HepG2 (cell line): Measurements from ENCODE around the gene KATNB1. TPM values are rescaled to one million over a fixed set of nuclear protein-coding genes. Genes with fewer than 3 reads are reported as not detected.

Source experiments
- ATAC-seq: fragments of 200-7000 bp; cut with Tn5 transposase; 3 replicates; pipeline ENCODE4 v1.9.1; 2020; ENCODE audit warnings: mild to moderate bottlenecking, moderate library complexity
- BruUV-seq: library from RNA; stranded (reverse); fragments of 400-500 nt; replicated peaks from 2 replicates; lab custom pipeline; 2021; lab: Mats Ljungman, UMichigan
- CTCF ChIA-PET: fragments of 300-600 bp; formaldehyde crosslinking; extraction: SDS; loops from one replicate; lab custom pipeline; 2021; ENCODE audit warnings: low total read pairs, inconsistent platforms, low intra/inter-chr PET ratio; lab: Yijun Ruan, JAX
- POLR2A ChIA-PET: fragments of 350-600 bp; sonication (Branson Sonifier 250); formaldehyde crosslinking; loops from one replicate; lab custom pipeline; 2020; ENCODE audit warnings: antibody characterized with exemption, inconsistent platforms; lab: Yijun Ruan, JAX
- DNase-seq: peaks from one replicate; pipeline ENCODE4 v3.0.0-alpha.2; 2015; ENCODE audit warnings: low spot score
- FAIRE-seq: peaks from 3 replicates; lab custom pipeline; 2011; peaks lifted over from hg19 to GRCh38; lab: Jason Lieb, UNC
- H2AFZ ChIP-seq: one replicate; pipeline ENCODE4 v1.6.1; 2011; ENCODE audit warnings: low read length, inconsistent platforms
- H3K27ac ChIP-seq: fragments of 300-600 bp; 3 replicates; pipeline ENCODE4 v1.8.0; 2011; ENCODE audit warnings: mixed run types, mild to moderate bottlenecking, mixed read lengths, low read length, inconsistent platforms; ENCODE audit not compliant: insufficient read depth; ENCODE audit errors: extremely low read length
- H3K27me3 ChIP-seq, 2 experiments: fragments of 200-600 bp in 1 of 2; 2 replicates in 1 of 2; 3 replicates in 1 of 2; pipeline versions ENCODE4 v1.6.0 to v1.8.0; 2011; ENCODE audit warnings: low read length in 2 of 2, mild to moderate bottlenecking in 2 of 2, moderate library complexity in 2 of 2, inconsistent platforms in 1 of 2; ENCODE audit not compliant: insufficient read depth in 2 of 2, control insufficient read depth in 1 of 2
- H3K36me3 ChIP-seq, 2 experiments: fragments of 200-600 bp in 1 of 2; replicated peaks in 1 of 2; 2 replicates in 1 of 2; 3 replicates in 1 of 2; pipeline versions ENCODE4 v1.5.1 to v1.8.0; 2011; ENCODE audit warnings: low read length in 2 of 2, inconsistent platforms in 1 of 2; ENCODE audit not compliant: insufficient read depth in 2 of 2, control insufficient read depth in 1 of 2
- H3K4me1 ChIP-seq: 2 replicates; pipeline ENCODE4 v1.5.1; 2012; ENCODE audit warnings: low read length, inconsistent platforms; ENCODE audit not compliant: insufficient read depth
- H3K4me2 ChIP-seq: 2 replicates; pipeline ENCODE4 v1.6.0; 2011; ENCODE audit warnings: low read depth, low read length, inconsistent platforms
- H3K4me3 ChIP-seq, 3 experiments: fragments of 200-600 bp in 1 of 3; sonication (generic), shearing (Covaris generic) in 1 of 3; replicated peaks in 1 of 3; 2 replicates each; pipeline ENCODE4 v1.5.1; 2011 to 2016; ENCODE audit warnings: low read length in 3 of 3, inconsistent platforms in 2 of 3, low read depth in 2 of 3, mild to moderate bottlenecking in 2 of 3, control low read depth in 1 of 3, mixed read lengths in 1 of 3; ENCODE audit not compliant: insufficient read depth in 1 of 3
- H3K79me2 ChIP-seq: one replicate; pipeline ENCODE4 v1.6.1; 2011; ENCODE audit warnings: low read length, inconsistent platforms; ENCODE audit not compliant: insufficient read depth
- H3K9ac ChIP-seq: 2 replicates; pipeline ENCODE4 v1.6.0; 2011; ENCODE audit warnings: mild to moderate bottlenecking, low read depth, low read length, inconsistent platforms; ENCODE audit not compliant: insufficient read depth
- H3K9me3 ChIP-seq: 2 replicates; pipeline ENCODE4 v1.5.1; 2012; ENCODE audit warnings: mild to moderate bottlenecking, low read length
- H4K20me1 ChIP-seq: 2 replicates; pipeline ENCODE4 v1.6.0; 2011; ENCODE audit warnings: inconsistent platforms, mild to moderate bottlenecking, low read length, moderate library complexity; ENCODE audit not compliant: insufficient read depth
- MAFG ChIP-seq: sonication (generic); formaldehyde crosslinking; IDR thresholded peaks from 2 replicates; pipeline ENCODE4 v1.5.1; 2020; ENCODE audit warnings: mild to moderate bottlenecking, missing genetic modification reagents
- ZNF501 ChIP-seq: sonication (generic); formaldehyde crosslinking; IDR thresholded peaks from 2 replicates; pipeline ENCODE4 v1.5.1; 2020; ENCODE audit warnings: mild to moderate bottlenecking, moderate library complexity, missing genetic modification reagents
- WGBS: methylation state at CpG from one replicate; pipeline ENCODE4 v1.1.6; 2017; ENCODE audit warnings: low lambda C conversion rate; 5-methylcytosine and 5-hydroxymethylcytosine counted together
- in situ Hi-C: cut with HindIII; loops from 2 replicates; pipeline ENCODE4 v1.10.0; 2017; ENCODE audit warnings: low pct_unique_long_range_greater_than_20kb; ENCODE audit not compliant: extremely low pct_ligation_motif_present
- intact Hi-C: fragments of 100-400 bp; cut with micrococcal nuclease; formaldehyde crosslinking; loops from one replicate; pipeline ENCODE4 v1.10.0; 2022; ENCODE audit not compliant: unreplicated experiment
- polyA plus RNA-seq, 8 experiments: library from polyadenylated mRNA; depleted of rRNA in 3 of 8; stranded (reverse) in 7 of 8; unstranded in 1 of 8; fragments of >200 nt; fragmentation: Illumina TruSeq in 4 of 8; extraction: Trizol in 4 of 8; gene quantifications; 2 replicates each; pipeline versions ENCODE4 v1.2.1 to v1.2.3, GENCODE V29; 2011 to 2016; ENCODE audit warnings: low read depth in 4 of 8, missing spikeins in 1 of 8, mixed read lengths in 1 of 8; ENCODE audit not compliant: insufficient read depth in 1 of 8
- total RNA-seq, 5 experiments: library from RNA; depleted of rRNA; stranded (reverse); fragments of >200 nt; fragmentation: Illumina TruSeq; extraction: Trizol; gene quantifications; 2 replicates each; pipeline ENCODE4 v1.2.3, GENCODE V29; 2016; ENCODE audit warnings: low read depth in 1 of 5
- TF ChIP-seq, protein P1 (sequence below): sonication (generic); formaldehyde crosslinking; IDR thresholded peaks from 2 replicates; pipeline ENCODE4 v1.4.0; 2020; ENCODE audit warnings: mild to moderate bottlenecking, missing genetic modification reagents, borderline replicate concordance
- TF ChIP-seq, protein P2 (sequence below): IDR thresholded peaks from 2 replicates; pipeline ENCODE4 v1.6.1; 2012; ENCODE audit warnings: inconsistent platforms

Gene KATNB1
- total and polyA plus RNA-seq, 2 of the 13 experiments (the other 11 are each of a cell fraction or from before 2014, with no cell fraction given) = 31.5 to 43.5 TPM

DNA sequence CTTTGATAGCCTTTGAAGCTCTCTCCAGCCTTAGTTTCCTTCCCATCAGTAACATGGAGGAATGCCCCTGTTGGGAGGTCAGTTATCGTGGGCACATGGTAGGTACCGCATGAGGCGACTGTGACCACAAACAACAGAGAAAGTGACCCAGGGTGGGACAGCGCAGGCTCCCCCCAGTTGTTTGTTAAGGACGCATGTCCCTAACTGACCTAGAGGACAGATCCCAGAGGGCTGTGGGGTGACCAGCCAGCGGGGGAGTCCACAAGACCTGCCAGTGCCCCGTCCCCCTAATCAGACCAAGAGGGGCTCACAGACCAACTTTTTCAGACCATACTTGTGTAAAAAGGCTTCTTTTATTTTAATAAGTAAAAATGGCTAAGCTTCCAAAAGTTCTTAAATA is 22.3 kb downstream of the KATNB1 start:
- no peaks in the 10 kb centered on the region for H3K79me2 ChIP-seq
- no TSS peak for BruUV-seq
- CTCF ChIA-PET = interaction anchor here (1.3 to 1.9 kb wide), 4 partner anchors 24 to 108 kb away, joined by 6 to 17 read pairs (median 8); partner anchors contain the start of gene KIFC3
- no peak overlapping the region for H3K4me2 ChIP-seq
- FAIRE-seq (no peak), ATAC-seq (no peak), DNase-seq (no peak)
- TF ChIP-seq, protein P1, sequence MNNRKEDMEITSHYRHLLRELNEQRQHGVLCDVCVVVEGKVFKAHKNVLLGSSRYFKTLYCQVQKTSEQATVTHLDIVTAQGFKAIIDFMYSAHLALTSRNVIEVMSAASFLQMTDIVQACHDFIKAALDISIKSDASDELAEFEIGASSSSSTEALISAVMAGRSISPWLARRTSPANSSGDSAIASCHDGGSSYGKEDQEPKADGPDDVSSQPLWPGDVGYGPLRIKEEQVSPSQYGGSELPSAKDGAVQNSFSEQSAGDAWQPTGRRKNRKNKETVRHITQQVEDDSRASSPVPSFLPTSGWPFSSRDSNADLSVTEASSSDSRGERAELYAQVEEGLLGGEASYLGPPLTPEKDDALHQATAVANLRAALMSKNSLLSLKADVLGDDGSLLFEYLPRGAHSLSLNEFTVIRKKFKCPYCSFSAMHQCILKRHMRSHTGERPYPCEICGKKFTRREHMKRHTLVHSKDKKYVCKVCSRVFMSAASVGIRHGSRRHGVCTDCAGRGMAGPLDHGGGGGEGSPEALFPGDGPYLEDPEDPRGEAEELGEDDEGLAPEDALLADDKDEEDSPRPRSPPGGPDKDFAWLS (CRISPR knock-in tag) = 0 out of 2 replicates have a peak, but pooled peaks have one; percentile 0
- TF ChIP-seq MAFG (CRISPR knock-in tag) = no peak
- TF ChIP-seq, protein P2, sequence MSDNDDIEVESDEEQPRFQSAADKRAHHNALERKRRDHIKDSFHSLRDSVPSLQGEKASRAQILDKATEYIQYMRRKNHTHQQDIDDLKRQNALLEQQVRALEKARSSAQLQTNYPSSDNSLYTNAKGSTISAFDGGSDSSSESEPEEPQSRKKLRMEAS = 0 out of 2 replicates have a peak, but pooled peaks have one; percentile 8
- TF ChIP-seq ZNF501 (CRISPR knock-in tag) = no peak
- in situ Hi-C loops (loop anchor here (5.0 kb wide), 2 partner anchors 104 to 244 kb away; partner anchors contain the start of genes USB1 and ZNF319), intact Hi-C loops (loop anchor here (1.0 kb wide), 3 partner anchors 24 to 243 kb away; partner anchors contain the start of gene USB1)
- POLR2A ChIA-PET = interaction anchor here (1.1 to 3.2 kb wide), 2 partner anchors 23 to 24 kb away, joined by 6 to 14 read pairs; partner anchors contain the start of gene KATNB1
- H3K27me3 ChIP-seq = no peaks in the 10 kb centered on the region
- no peak overlapping the region for H2AFZ ChIP-seq
- H3K4me3 ChIP-seq = no peak overlapping the region
- H3K9me3 ChIP-seq = no peaks in the 10 kb centered on the region
- H3K27ac ChIP-seq = no peak overlapping the region
- H3K36me3 ChIP-seq = peaks cover 30 to 49% of the 10 kb centered on the region in 2 experiments; a peak in 4 of 5 replicates
- no peaks in the 10 kb centered on the region for H3K4me1 ChIP-seq
- no peak overlapping the region for H3K9ac ChIP-seq
- 95% methylated on average over 7 of the region's 7 CpGs for WGBS
- no peaks in the 10 kb centered on the region for H4K20me1 ChIP-seq
